H1 (cell line): ENCODE data around the gene BHMT. TPM values are rescaled to one million over a fixed set of nuclear protein-coding genes. Genes with fewer than 3 reads are reported as not detected.

Source experiments
- CTCF ChIA-PET: fragments of 300-600 bp; sonication (Branson Sonifier 250); formaldehyde crosslinking; loops from one replicate; lab custom pipeline; 2021; ENCODE audit not compliant: partially characterized antibody; lab: Charles Lee
- POLR2A ChIA-PET: fragments of 300-600 bp; sonication (Branson Sonifier 250); formaldehyde crosslinking; loops from one replicate; lab custom pipeline; 2021; ENCODE audit warnings: inconsistent platforms; ENCODE audit not compliant: partially characterized antibody; lab: Charles Lee
- DNase-seq, 2 experiments: peaks; one replicate each; pipeline versions ENCODE4 v3.0.0 to v3.0.0-alpha.2; 2010 to 2022; ENCODE audit warnings: low spot score in 2 of 2, low read depth in 1 of 2, mixed read lengths in 1 of 2
- FAIRE-seq: peaks from 2 replicates; lab custom pipeline; 2011; peaks lifted over from hg19 to GRCh38; lab: Jason Lieb, UNC
- H2AFZ ChIP-seq: 2 replicates; pipeline ENCODE4 v1.8.1; 2012; ENCODE audit warnings: low read length, inconsistent platforms
- H2AK5ac ChIP-seq: 2 replicates; pipeline ENCODE4 v1.6.1; 2013; ENCODE audit warnings: low read depth, low read length
- H2BK120ac ChIP-seq: replicated peaks from 2 replicates; pipeline ENCODE3; 2013; ENCODE audit warnings: low read depth, low read length, inconsistent platforms
- H2BK12ac ChIP-seq: 2 replicates; pipeline ENCODE4 v1.6.1; 2013; ENCODE audit warnings: low read depth, low read length
- H2BK15ac ChIP-seq: 2 replicates; pipeline ENCODE4 v1.6.1; 2013; ENCODE audit warnings: low read length
- H2BK20ac ChIP-seq: 2 replicates; pipeline ENCODE4 v1.6.1; 2013; ENCODE audit warnings: low read length
- H2BK5ac ChIP-seq: 2 replicates; pipeline ENCODE4 v1.6.1; 2013; ENCODE audit warnings: low read depth, low read length
- H3K14ac ChIP-seq: 2 replicates; pipeline ENCODE4 v1.6.1; 2013; ENCODE audit warnings: inconsistent platforms; ENCODE audit not compliant: insufficient read length
- H3K18ac ChIP-seq: 2 replicates; pipeline ENCODE4 v1.6.1; 2013; ENCODE audit warnings: low read length; ENCODE audit errors: extremely low read depth
- H3K23ac ChIP-seq: 2 replicates; pipeline ENCODE4 v1.6.1; 2013; ENCODE audit warnings: inconsistent platforms; ENCODE audit not compliant: insufficient read length
- H3K23me2 ChIP-seq: 2 replicates; pipeline ENCODE4 v1.6.1; 2013; ENCODE audit warnings: low read depth, low read length
- H3K27ac ChIP-seq: 2 replicates; pipeline ENCODE4 v1.6.1; 2011; ENCODE audit warnings: low read depth, low read length, inconsistent platforms
- H3K27me3 ChIP-seq, 4 experiments: replicated peaks in 1 of 4; 1 replicate in 1 of 4; 2 replicates in 3 of 4; pipeline versions ENCODE4 v1.6.1 to v1.8.1; 2011 to 2013; ENCODE audit warnings: low read length in 3 of 4, mild to moderate bottlenecking in 3 of 4, inconsistent platforms in 2 of 4, mixed read lengths in 2 of 4, moderate library complexity in 1 of 4; ENCODE audit not compliant: control insufficient read depth in 3 of 4, insufficient read depth in 3 of 4; ENCODE audit errors: extremely low read depth in 1 of 4
- H3K36me3 ChIP-seq, 4 experiments: 2 replicates each; pipeline versions ENCODE4 v1.6.1 to v1.8.1; 2011 to 2013; ENCODE audit warnings: mild to moderate bottlenecking in 4 of 4, low read length in 3 of 4, moderate library complexity in 2 of 4, control low read depth in 1 of 4, inconsistent platforms in 1 of 4; ENCODE audit not compliant: insufficient read depth in 4 of 4, control insufficient read depth in 2 of 4
- H3K4ac ChIP-seq: replicated peaks from 2 replicates; pipeline ENCODE3; 2013; ENCODE audit warnings: low read length, low read depth, mixed read lengths, inconsistent platforms; ENCODE audit not compliant: insufficient read length
- H3K4me1 ChIP-seq, 4 experiments: replicated peaks in 1 of 4; 1 replicate in 1 of 4; 2 replicates in 3 of 4; pipeline versions ENCODE4 v1.6.1 to v1.8.1; 2011 to 2013; ENCODE audit warnings: low read length in 3 of 4, inconsistent platforms in 2 of 4, mixed read lengths in 1 of 4; ENCODE audit not compliant: insufficient read depth in 4 of 4, control insufficient read depth in 3 of 4
- H3K4me2 ChIP-seq, 2 experiments: 2 replicates each; pipeline versions ENCODE4 v1.6.1 to v1.8.1; 2011 to 2013; ENCODE audit warnings: low read depth in 2 of 2, low read length in 2 of 2, control low read depth in 1 of 2, inconsistent platforms in 1 of 2, mild to moderate bottlenecking in 1 of 2; ENCODE audit not compliant: insufficient read depth in 1 of 2
- H3K4me3 ChIP-seq, 4 experiments: fragments of 200-600, 300-600 bp in 1 of 4; sonication (generic), shearing (Covaris generic), sonication (Bioruptor Twin) in 1 of 4; 2 replicates each; pipeline versions ENCODE4 v1.5.1 to v1.8.1; 2011 to 2016; ENCODE audit warnings: low read length in 4 of 4, low read depth in 3 of 4, control low read depth in 2 of 4, inconsistent platforms in 2 of 4, mild to moderate bottlenecking in 2 of 4, mixed read lengths in 1 of 4, moderate library complexity in 1 of 4; ENCODE audit not compliant: insufficient read depth in 2 of 4; ENCODE audit errors: extremely low read depth in 1 of 4
- H3K56ac ChIP-seq: replicated peaks from 2 replicates; pipeline ENCODE3; 2013; ENCODE audit warnings: low read depth, mild to moderate bottlenecking, mixed read lengths, low read length, inconsistent platforms; ENCODE audit not compliant: insufficient read length
- H3K79me1 ChIP-seq: 2 replicates; pipeline ENCODE4 v1.6.1; 2013; ENCODE audit warnings: low read depth, low read length, control low read depth
- H3K79me2 ChIP-seq, 2 experiments: 2 replicates each; pipeline versions ENCODE4 v1.6.1 to v1.8.1; 2012 to 2013; ENCODE audit warnings: low read length in 2 of 2, mild to moderate bottlenecking in 2 of 2, inconsistent platforms in 1 of 2; ENCODE audit not compliant: insufficient read depth in 2 of 2, control insufficient read depth in 1 of 2
- H3K9ac ChIP-seq, 4 experiments: replicated peaks in 1 of 4; 1 replicate in 1 of 4; 2 replicates in 3 of 4; pipeline versions ENCODE4 v1.6.1 to v1.8.1; 2011 to 2013; ENCODE audit warnings: low read depth in 3 of 4, low read length in 3 of 4, control low read depth in 2 of 4, mild to moderate bottlenecking in 2 of 4, moderate library complexity in 2 of 4, inconsistent platforms in 1 of 4; ENCODE audit errors: extremely low read depth in 1 of 4
- H3K9me3 ChIP-seq, 2 experiments: 2 replicates each; pipeline versions ENCODE4 v1.6.1 to v1.8.1; 2012 to 2013; ENCODE audit warnings: mild to moderate bottlenecking in 2 of 2, moderate library complexity in 2 of 2, control low read depth in 1 of 2, inconsistent platforms in 1 of 2, low read depth in 1 of 2, low read length in 1 of 2, mixed read lengths in 1 of 2; ENCODE audit not compliant: insufficient read depth in 2 of 2
- H4K20me1 ChIP-seq, 2 experiments: replicated peaks in 1 of 2; 2 replicates each; pipeline versions ENCODE3 to v1.8.1; 2011 to 2013; ENCODE audit warnings: inconsistent platforms in 2 of 2, low read length in 2 of 2, mild to moderate bottlenecking in 1 of 2; ENCODE audit not compliant: insufficient read depth in 2 of 2, control insufficient read depth in 1 of 2
- H4K5ac ChIP-seq: 2 replicates; pipeline ENCODE4 v1.6.1; 2013; ENCODE audit warnings: low read length, low read depth, mixed read lengths, inconsistent platforms; ENCODE audit not compliant: insufficient read length
- H4K8ac ChIP-seq: 2 replicates; pipeline ENCODE4 v1.8.0; 2013; ENCODE audit warnings: mild to moderate bottlenecking, moderate library complexity, low read length, inconsistent platforms; ENCODE audit not compliant: insufficient read depth; ENCODE audit errors: extremely low read depth
- H4K91ac ChIP-seq: replicated peaks from 2 replicates; pipeline ENCODE3; 2013; ENCODE audit warnings: low read length, mixed read lengths, inconsistent platforms; ENCODE audit not compliant: insufficient read length
- ASH2L ChIP-seq: fragments of 200-600, 300-600 bp; sonication (generic); IDR thresholded peaks from one replicate; pipeline ENCODE4 v1.7.1; 2017; ENCODE audit warnings: low read length
- GTF2F1 ChIP-seq: IDR thresholded peaks from 2 replicates; pipeline ENCODE4 v1.6.1; 2012; ENCODE audit warnings: low read depth, low read length, improper control_type of control experiment, borderline replicate concordance
- HDAC6 ChIP-seq: IDR thresholded peaks from one replicate; pipeline ENCODE4 v1.7.1; 2012; ENCODE audit warnings: low read depth, mild to moderate bottlenecking, inconsistent platforms, low read length, moderate library complexity
- KDM1A ChIP-seq: fragments of 200-600, 300-600 bp; sonication (generic); IDR thresholded peaks from 2 replicates; pipeline ENCODE4 v1.7.1; 2016; ENCODE audit warnings: mild to moderate bottlenecking, low read length, borderline replicate concordance
- POU5F1 ChIP-seq: IDR thresholded peaks from 2 replicates; pipeline ENCODE4 v1.6.1; 2011; ENCODE audit warnings: low read depth, mild to moderate bottlenecking, low read length, moderate library complexity
- USF2 ChIP-seq: IDR thresholded peaks from 2 replicates; pipeline ENCODE4 v1.6.1; 2011; ENCODE audit warnings: low read length, improper control_type of control experiment
- YY1 ChIP-seq: IDR thresholded peaks from 2 replicates; pipeline ENCODE4 v1.6.1; 2011; ENCODE audit warnings: low read depth, mild to moderate bottlenecking, low read length
- WGBS, 2 experiments: shearing (Covaris generic) in 1 of 2; methylation state at CpG; one replicate each; pipeline versions ENCODE4 v1.1.6 to v1.1.7; 2013 to 2015; ENCODE audit warnings: low lambda C conversion rate in 2 of 2, mixed read lengths in 2 of 2, inconsistent platforms in 1 of 2, low coverage in 1 of 2, missing lambda C conversion rate in 1 of 2; ENCODE audit not compliant: insufficient replicate concordance in 2 of 2, insufficient coverage in 1 of 2, insufficient read length in 1 of 2; ENCODE audit errors: extremely low coverage in 1 of 2, missing lambda C conversion rate in 1 of 2; 5-methylcytosine and 5-hydroxymethylcytosine counted together
- polyA plus RNA-seq, 7 experiments: library from polyadenylated mRNA; depleted of rRNA in 3 of 7; stranded (reverse) in 5 of 7; unstranded in 2 of 7; fragments of >200 nt in 5 of 7; fragments of 200-250 nt in 2 of 7; gene quantifications; 1 replicate in 5 of 7; 2 replicates in 1 of 7; 4 replicates in 1 of 7; pipeline versions ENCODE4 v1.2.1 to v1.2.3, GENCODE V29; 2011 to 2013; ENCODE audit warnings: missing spikeins in 2 of 7, mixed read lengths in 2 of 7
- total RNA-seq: library from RNA; stranded (reverse); fragmentation: NEBNext Ultra II Directional; extraction: Animal tissue kit (Norgen Biotek cat#: 25700); gene quantifications from 2 replicates; pipeline ENCODE4 v1.2.1, GENCODE V29; 2021

BHMT gene
- total and polyA plus RNA-seq, 2 of the 8 experiments (the other 6 are each of a cell fraction or from before 2014, with no cell fraction given), result 0.54 to 1.6 TPM

GRCh38 chr5:79173626-79174025 is 62.0 kb downstream of the BHMT start:
- FAIRE-seq (no peak), DNase-seq (no peak)
- Histone ChIP-seq H3K56ac (no peak overlapping the region), H3K4ac (no peak overlapping the region), H4K20me1 (no peaks in the 10 kb centered on the region), H4K5ac (no peak overlapping the region), H3K23me2 (no peaks in the 10 kb centered on the region), H2BK15ac (no peak overlapping the region), H3K4me3 (no peak overlapping the region), H3K4me2 (no peak overlapping the region), H3K4me1 (peaks cover 0 to 7% (median 1%) of the 10 kb centered on the region in 4 experiments; a peak in 1 of 7 replicates), H3K36me3 (no peaks in the 10 kb centered on the region), H3K9me3 (no peaks in the 10 kb centered on the region), H4K8ac (no peak overlapping the region), H3K23ac (no peak overlapping the region), H3K14ac (no peak overlapping the region), H2AK5ac (no peak overlapping the region), H2BK120ac (no peak overlapping the region), H2AFZ (no peak overlapping the region), H4K91ac (no peak overlapping the region), H3K27me3 (no peaks in the 10 kb centered on the region), H3K9ac (no peak overlapping the region), H2BK5ac (no peak overlapping the region), H3K27ac (no peak overlapping the region), H3K79me1 (no peaks in the 10 kb centered on the region), H3K18ac (no peak overlapping the region), H3K79me2 (no peaks in the 10 kb centered on the region), H2BK12ac (no peak overlapping the region), H2BK20ac (no peak overlapping the region)
- POLR2A ChIA-PET, result interaction anchor here (1.2 kb wide), 1 partner anchor 21 kb away, joined by 3 read pairs; no protein-coding TSS in a partner anchor
- TF ChIP-seq POU5F1 (no peak), KDM1A (no peak), GTF2F1 (no peak), ASH2L (no peak), HDAC6 (no peak), USF2 (no peak), YY1 (no peak)
- CTCF ChIA-PET, result no interaction called here
- 70% methylated on average over 6 of the region's 6 CpGs; no CpG with 5 or more reads in 1 of the 2 experiments for WGBS, 2 experiments
